Calu3 (cell line): ENCODE measurements around the gene KIF21B. TPM values are rescaled to one million over a fixed set of nuclear protein-coding genes. Genes with fewer than 3 reads are reported as not detected.

ENCODE experiments used
- BruUV-seq: library from RNA; stranded (reverse); fragments of 400-500 nt; replicated peaks from 2 replicates; lab custom pipeline; 2021; lab: Mats Ljungman, UMichigan
- CTCF ChIA-PET: fragments of 300-600 bp; sonication (Branson Sonifier 250); formaldehyde crosslinking; loops from one replicate; lab custom pipeline; 2022; ENCODE audit warnings: antibody characterized with exemption; lab: Charles Lee
- DNase-seq: peaks from one replicate; pipeline ENCODE4 v3.0.0; 2022
- H3K27ac Mint-ChIP-seq: one replicate; pipeline ENCODE4 v1.8.0; 2022; ENCODE audit warnings: mixed read lengths; ENCODE audit not compliant: unreplicated experiment
- H3K27me3 Mint-ChIP-seq: one replicate; pipeline ENCODE4 v1.8.0; 2022; ENCODE audit warnings: mixed read lengths; ENCODE audit not compliant: unreplicated experiment
- H3K36me3 Mint-ChIP-seq: one replicate; pipeline ENCODE4 v1.8.0; 2022; ENCODE audit warnings: mild to moderate bottlenecking, moderate library complexity, mixed read lengths; ENCODE audit not compliant: insufficient read depth, unreplicated experiment
- H3K4me1 Mint-ChIP-seq: one replicate; pipeline ENCODE4 v1.8.0; 2022; ENCODE audit warnings: mild to moderate bottlenecking, low read depth, mixed read lengths; ENCODE audit not compliant: unreplicated experiment
- H3K4me3 Mint-ChIP-seq: one replicate; pipeline ENCODE4 v1.8.0; 2022; ENCODE audit warnings: mild to moderate bottlenecking, low read depth, moderate library complexity, mixed read lengths; ENCODE audit not compliant: unreplicated experiment
- H3K9me3 Mint-ChIP-seq: one replicate; pipeline ENCODE4 v1.8.0; 2022; ENCODE audit warnings: low read depth, mixed read lengths; ENCODE audit not compliant: unreplicated experiment
- intact Hi-C: fragments of 100-400 bp; cut with micrococcal nuclease; formaldehyde crosslinking; loops from one replicate; pipeline ENCODE4 v1.10.0; 2022; ENCODE audit not compliant: unreplicated experiment
- total RNA-seq: library from RNA; stranded (reverse); gene quantifications from 2 replicates; pipeline ENCODE4 v1.2.3, GENCODE V29; 2022
- TF ChIP-seq, protein P1 (sequence below): fragments of 200-600 bp; IDR thresholded peaks from one replicate; pipeline ENCODE4 v1.8.0; 2022; ENCODE audit warnings: antibody characterized with exemption; ENCODE audit not compliant: unreplicated experiment

The KIF21B gene
- total RNA-seq, 1 experiment from 2014 or later, result 6.7 TPM

DNA sequence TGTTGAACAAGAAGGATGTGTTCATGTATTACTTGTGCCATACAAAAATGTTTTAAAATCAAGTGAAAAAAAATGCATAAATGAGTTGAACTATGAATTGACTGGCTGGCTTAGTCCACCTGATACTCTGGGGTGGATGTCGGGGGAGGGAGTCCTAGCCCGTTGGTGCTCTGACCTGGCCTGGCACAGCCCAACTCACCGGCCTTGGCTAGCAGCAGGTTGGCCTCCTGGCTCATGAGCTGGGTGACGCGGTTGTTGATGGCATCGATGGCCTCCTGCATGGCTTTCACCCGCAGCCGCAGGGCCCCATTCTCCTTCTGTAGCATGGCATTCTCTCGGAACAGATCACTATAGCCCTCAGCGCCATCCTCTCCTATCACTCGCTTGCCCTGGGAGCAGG is 21.6 kb downstream of the KIF21B start:
- CTCF ChIA-PET, result interaction anchor here (1.1 kb wide), 1 partner anchor 9 kb away, joined by 3 read pairs; no protein-coding TSS in a partner anchor
- Mint-ChIP-seq H3K27ac (no peak overlapping the region), H3K4me3 (no peak overlapping the region), H3K4me1 (no peaks in the 10 kb centered on the region), H3K36me3 (no peaks in the 10 kb centered on the region), H3K27me3 (no peaks in the 10 kb centered on the region), H3K9me3 (no peaks in the 10 kb centered on the region)
- DNase-seq, result no peak
- intact Hi-C loops, result no loop called here
- TF ChIP-seq, protein P1, sequence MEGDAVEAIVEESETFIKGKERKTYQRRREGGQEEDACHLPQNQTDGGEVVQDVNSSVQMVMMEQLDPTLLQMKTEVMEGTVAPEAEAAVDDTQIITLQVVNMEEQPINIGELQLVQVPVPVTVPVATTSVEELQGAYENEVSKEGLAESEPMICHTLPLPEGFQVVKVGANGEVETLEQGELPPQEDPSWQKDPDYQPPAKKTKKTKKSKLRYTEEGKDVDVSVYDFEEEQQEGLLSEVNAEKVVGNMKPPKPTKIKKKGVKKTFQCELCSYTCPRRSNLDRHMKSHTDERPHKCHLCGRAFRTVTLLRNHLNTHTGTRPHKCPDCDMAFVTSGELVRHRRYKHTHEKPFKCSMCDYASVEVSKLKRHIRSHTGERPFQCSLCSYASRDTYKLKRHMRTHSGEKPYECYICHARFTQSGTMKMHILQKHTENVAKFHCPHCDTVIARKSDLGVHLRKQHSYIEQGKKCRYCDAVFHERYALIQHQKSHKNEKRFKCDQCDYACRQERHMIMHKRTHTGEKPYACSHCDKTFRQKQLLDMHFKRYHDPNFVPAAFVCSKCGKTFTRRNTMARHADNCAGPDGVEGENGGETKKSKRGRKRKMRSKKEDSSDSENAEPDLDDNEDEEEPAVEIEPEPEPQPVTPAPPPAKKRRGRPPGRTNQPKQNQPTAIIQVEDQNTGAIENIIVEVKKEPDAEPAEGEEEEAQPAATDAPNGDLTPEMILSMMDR, result no peak
- no TSS peak for BruUV-seq

DNA sequence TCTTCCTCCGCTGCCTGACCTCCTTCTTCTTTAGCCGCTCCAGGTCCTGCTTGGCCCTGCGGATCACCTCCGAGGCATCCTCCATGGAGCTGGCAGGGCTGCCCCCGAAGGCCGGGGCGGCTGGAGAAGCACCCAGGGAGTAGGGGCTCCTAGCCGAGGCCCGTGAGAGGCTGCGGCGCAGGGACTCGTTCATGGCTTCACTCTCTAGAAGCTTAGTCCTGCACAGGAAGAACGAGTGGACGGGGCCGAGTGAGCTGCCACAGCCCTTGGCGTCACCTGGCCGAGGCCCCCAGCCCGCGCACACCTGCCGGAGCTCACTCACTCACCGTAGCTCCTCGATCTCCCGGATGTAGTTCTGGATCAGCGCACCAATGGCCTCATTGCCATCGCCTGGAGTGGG is 23.1 kb downstream of the KIF21B start:
- no peaks in the 10 kb centered on the region for H3K27me3 Mint-ChIP-seq
- BruUV-seq, result no TSS peak
- intact Hi-C loops, result no loop called here
- CTCF ChIA-PET, result interaction anchor here (0.6 to 0.7 kb wide), 2 partner anchors 28 to 145 kb away, joined by 3 read pairs; no protein-coding TSS in a partner anchor
- DNase-seq, result no peak
- TF ChIP-seq, protein P1, result no peak
- no peaks in the 10 kb centered on the region for H3K4me1 Mint-ChIP-seq
- H3K4me3 Mint-ChIP-seq, result no peak overlapping the region
- no peak overlapping the region for H3K27ac Mint-ChIP-seq
- H3K36me3 Mint-ChIP-seq, result no peaks in the 10 kb centered on the region
- no peaks in the 10 kb centered on the region for H3K9me3 Mint-ChIP-seq

DNA sequence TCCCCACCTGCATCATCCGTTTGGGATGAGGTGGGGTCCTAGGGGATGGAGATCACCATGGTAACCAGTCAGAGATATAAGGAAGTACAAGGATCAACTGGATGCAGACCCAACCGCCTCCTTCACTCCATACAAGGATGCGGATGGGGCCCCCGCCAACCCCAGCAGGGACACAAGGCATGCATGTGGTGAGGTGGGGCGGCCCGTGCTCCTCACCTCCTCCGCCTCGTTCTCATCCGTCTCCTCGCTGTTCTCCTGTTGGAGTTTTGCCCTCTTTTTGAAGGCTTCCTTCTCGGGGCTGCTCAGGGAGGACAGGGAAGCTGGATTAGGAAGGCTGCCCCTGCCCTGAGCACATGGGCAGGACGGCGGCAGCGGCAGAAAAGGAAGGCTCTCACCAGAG is 23.8 kb downstream of the KIF21B start:
- no TSS peak for BruUV-seq
- Mint-ChIP-seq H3K4me3 (no peak overlapping the region), H3K36me3 (no peaks in the 10 kb centered on the region), H3K9me3 (no peaks in the 10 kb centered on the region), H3K27ac (no peak overlapping the region), H3K27me3 (no peaks in the 10 kb centered on the region), H3K4me1 (no peaks in the 10 kb centered on the region)
- intact Hi-C loops, result no loop called here
- TF ChIP-seq, protein P1, result no peak
- CTCF ChIA-PET, result no interaction called here
- DNase-seq, result no peak

DNA sequence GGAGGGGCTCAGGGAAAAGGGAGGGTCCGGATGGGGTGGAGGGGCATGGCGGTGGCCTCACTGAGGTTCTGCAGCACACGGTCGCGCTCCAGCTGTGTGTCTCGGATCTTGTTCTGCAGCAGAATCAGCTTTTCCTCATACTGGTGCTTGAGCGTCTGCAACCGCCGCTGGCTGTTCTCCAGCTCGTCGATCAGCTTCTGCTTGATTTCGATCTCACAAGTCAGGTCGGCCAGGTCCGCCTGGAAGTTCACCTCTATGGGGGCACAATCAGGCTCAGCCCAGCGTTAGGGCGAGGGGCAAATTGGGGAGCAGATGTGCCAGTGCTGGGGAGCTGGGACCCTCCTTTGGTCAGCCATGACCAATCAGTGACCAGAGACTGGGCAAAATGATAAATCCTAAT is 25.2 kb downstream of the KIF21B start:
- no TSS peak for BruUV-seq
- Mint-ChIP-seq H3K4me3 (no peak overlapping the region), H3K27me3 (no peaks in the 10 kb centered on the region), H3K4me1 (no peaks in the 10 kb centered on the region), H3K27ac (no peak overlapping the region), H3K9me3 (no peaks in the 10 kb centered on the region), H3K36me3 (no peaks in the 10 kb centered on the region)
- TF ChIP-seq, protein P1, result no peak
- DNase-seq, result no peak
- intact Hi-C loops, result no loop called here
- CTCF ChIA-PET, result interaction anchor here (0.6 kb wide), 2 partner anchors 19 to 22 kb away, joined by 3 read pairs; no protein-coding TSS in a partner anchor
